ENCODE results near the gene SMNDC1. TPM values are rescaled to one million over a fixed set of nuclear protein-coding genes. Genes with fewer than 3 reads are reported as not detected.
"Not testable (repeated sequence)": the region's sequence is repeated elsewhere in the genome, so short reads cannot be mapped to it uniquely, and the experiment has no call there.

The SMNDC1 gene
- total and polyA plus RNA-seq, 5 donors from 2014 or later = 17.5 to 52.1 (median 18.1) TPM

GRCh38 chr10:110260746-110261477 is 43.8 kb downstream of the SMNDC1 start:
- no peaks in the 10 kb centered on the region for H3K9me3 ChIP-seq (ENCODE audit: control insufficient read depth in 2 of 2, low read length in 2 of 2)
- H3K27ac ChIP-seq (ENCODE audit: insufficient read depth, low read length, poor library complexity, severe bottlenecking) = no peak overlapping the region
- Mint-ChIP-seq H3K4me3 (no peak overlapping the region), H3K27ac (no peak overlapping the region), H3K27me3 (no peaks in the 10 kb centered on the region), H3K9me3 (peaks cover 0 to under 1% (median 0%) of the 10 kb centered on the region in 7 donors), H3K36me3 (peaks cover 5% of the 10 kb centered on the region), H3K4me1 (peaks cover 0 to 22% (median 12%) of the 10 kb centered on the region in 4 donors)
- no peaks in the 10 kb centered on the region for H3K27me3 ChIP-seq (ENCODE audit: control insufficient read depth, insufficient read depth, low read length)
- H3K36me3 ChIP-seq (ENCODE audit: control insufficient read depth, insufficient read depth, low read length) = no peaks in the 10 kb centered on the region
- H3K4me1 ChIP-seq (ENCODE audit: control insufficient read depth, insufficient read depth, low read length, poor library complexity, severe bottlenecking) = no peaks in the 10 kb centered on the region
- DNase-seq (no peak), ATAC-seq (ENCODE audit: low read depth in 2 of 2) (no peak)
- H3K4me3 ChIP-seq (ENCODE audit: low read depth, low read length) = no peak overlapping the region

- H3K4me1 ChIP-seq (ENCODE audit: control insufficient read depth, insufficient read depth, low read length, poor library complexity, severe bottlenecking) = no peaks in the 10 kb centered on the region
- Mint-ChIP-seq H3K4me1 (peaks cover 5 to 19% (median 13%) of the 10 kb centered on the region in 4 donors), H3K36me3 (peaks cover 19% of the 10 kb centered on the region), H3K9me3 (peaks cover 0 to 4% (median under 1%) of the 10 kb centered on the region in 7 donors), H3K27ac (no peak overlapping the region), H3K4me3 (no peak overlapping the region), H3K27me3 (no peaks in the 10 kb centered on the region)
- no peak overlapping the region for H3K27ac ChIP-seq (ENCODE audit: insufficient read depth, low read length, poor library complexity, severe bottlenecking)
- peaks cover 3% of the 10 kb centered on the region for H3K36me3 ChIP-seq (ENCODE audit: control insufficient read depth, insufficient read depth, low read length)
- no peak overlapping the region for H3K4me3 ChIP-seq (ENCODE audit: low read depth, low read length)
- no peaks in the 10 kb centered on the region for H3K9me3 ChIP-seq (ENCODE audit: control insufficient read depth in 2 of 2, low read length in 2 of 2)
- no peak for DNase-seq
- no peak for ATAC-seq (ENCODE audit: low read depth in 2 of 2)
- no peaks in the 10 kb centered on the region for H3K27me3 ChIP-seq (ENCODE audit: control insufficient read depth, insufficient read depth, low read length)
Observed at GRCh38 chr10:110259317-110259716, 45.4 kb downstream of the SMNDC1 start.

GRCh38 chr10:110258542-110258941 is 46.2 kb downstream of the SMNDC1 start:
- no peak for ATAC-seq (ENCODE audit: low read depth in 2 of 2)
- Mint-ChIP-seq H3K27me3 (no peaks in the 10 kb centered on the region), H3K36me3 (peaks cover 20% of the 10 kb centered on the region), H3K4me1 (peaks cover 8 to 19% (median 17%) of the 10 kb centered on the region in 4 donors), H3K9me3 (peaks cover 0 to 4% (median 3%) of the 10 kb centered on the region in 7 donors), H3K27ac (no peak overlapping the region), H3K4me3 (no peak overlapping the region)
- Histone ChIP-seq H3K27me3 (ENCODE audit: control insufficient read depth, insufficient read depth, low read length) (no peaks in the 10 kb centered on the region), H3K4me1 (ENCODE audit: control insufficient read depth, insufficient read depth, low read length, poor library complexity, severe bottlenecking) (no peaks in the 10 kb centered on the region), H3K4me3 (ENCODE audit: low read depth, low read length) (no peak overlapping the region), H3K9me3 (ENCODE audit: control insufficient read depth in 2 of 2, low read length in 2 of 2) (no peaks in the 10 kb centered on the region), H3K36me3 (ENCODE audit: control insufficient read depth, insufficient read depth, low read length) (peaks cover 3% of the 10 kb centered on the region), H3K27ac (ENCODE audit: insufficient read depth, low read length, poor library complexity, severe bottlenecking) (no peak overlapping the region)
- no peak for DNase-seq

- no peaks in the 10 kb centered on the region for H3K4me1 ChIP-seq (ENCODE audit: control insufficient read depth, insufficient read depth, low read length, poor library complexity, severe bottlenecking)
- H3K9me3 ChIP-seq (ENCODE audit: control insufficient read depth in 2 of 2, low read length in 2 of 2) = no peaks in the 10 kb centered on the region
- ATAC-seq (ENCODE audit: low read depth in 2 of 2) (no peak), DNase-seq (no peak)
- H3K27ac Mint-ChIP-seq = peak overlapping the region in 1 of 3 donors; percentile 20
- H3K4me1 Mint-ChIP-seq = peaks cover 19 to 32% (median 24%) of the 10 kb centered on the region in 4 donors
- peaks cover 3% of the 10 kb centered on the region for H3K36me3 ChIP-seq (ENCODE audit: control insufficient read depth, insufficient read depth, low read length)
- H3K9me3 Mint-ChIP-seq = peaks cover 0 to 4% (median 3%) of the 10 kb centered on the region in 7 donors
- H3K4me3 ChIP-seq (ENCODE audit: low read depth, low read length) = no peak overlapping the region
- no peaks in the 10 kb centered on the region for H3K27me3 ChIP-seq (ENCODE audit: control insufficient read depth, insufficient read depth, low read length)
- H3K4me3 Mint-ChIP-seq = no peak overlapping the region
- H3K36me3 Mint-ChIP-seq = peaks cover 20% of the 10 kb centered on the region
- H3K27me3 Mint-ChIP-seq = peaks cover 4% of the 10 kb centered on the region
- H3K27ac ChIP-seq (ENCODE audit: insufficient read depth, low read length, poor library complexity, severe bottlenecking) = no peak overlapping the region
Observed at GRCh38 chr10:110254467-110254866, 50.3 kb downstream of the SMNDC1 start.

GRCh38 chr10:110252151-110252550 is 52.6 kb downstream of the SMNDC1 start:
- H3K27ac ChIP-seq (ENCODE audit: insufficient read depth, low read length, poor library complexity, severe bottlenecking) = no peak overlapping the region
- no peaks in the 10 kb centered on the region for H3K9me3 ChIP-seq (ENCODE audit: control insufficient read depth in 2 of 2, low read length in 2 of 2)
- H3K4me3 Mint-ChIP-seq = no peak overlapping the region
- H3K27me3 ChIP-seq (ENCODE audit: control insufficient read depth, insufficient read depth, low read length) = no peaks in the 10 kb centered on the region
- H3K4me1 ChIP-seq (ENCODE audit: control insufficient read depth, insufficient read depth, low read length, poor library complexity, severe bottlenecking) = no peaks in the 10 kb centered on the region
- H3K27me3 Mint-ChIP-seq = peaks cover 4% of the 10 kb centered on the region
- DNase-seq (no peak), ATAC-seq (ENCODE audit: low read depth in 2 of 2) (no peak)
- H3K4me1 Mint-ChIP-seq = peaks cover 23 to 41% (median 25%) of the 10 kb centered on the region in 4 donors
- no peak overlapping the region for H3K27ac Mint-ChIP-seq
- peaks cover 3% of the 10 kb centered on the region for H3K36me3 ChIP-seq (ENCODE audit: control insufficient read depth, insufficient read depth, low read length)
- peaks cover 0 to 4% (median 3%) of the 10 kb centered on the region in 7 donors for H3K9me3 Mint-ChIP-seq
- peaks cover 23% of the 10 kb centered on the region for H3K36me3 Mint-ChIP-seq
- no peak overlapping the region for H3K4me3 ChIP-seq (ENCODE audit: low read depth, low read length)

GRCh38 chr10:110251392-110251791 is 53.3 kb downstream of the SMNDC1 start:
- H3K4me1 Mint-ChIP-seq = peaks cover 23 to 38% (median 24%) of the 10 kb centered on the region in 4 donors
- H3K9me3 ChIP-seq (ENCODE audit: control insufficient read depth in 2 of 2, low read length in 2 of 2); H3K4me3 ChIP-seq (ENCODE audit: low read depth, low read length); H3K4me3 Mint-ChIP-seq; H3K27ac ChIP-seq (ENCODE audit: insufficient read depth, low read length, poor library complexity, severe bottlenecking); H3K4me1 ChIP-seq (ENCODE audit: control insufficient read depth, insufficient read depth, low read length, poor library complexity, severe bottlenecking); DNase-seq; H3K27me3 Mint-ChIP-seq; H3K36me3 ChIP-seq (ENCODE audit: control insufficient read depth, insufficient read depth, low read length); H3K27me3 ChIP-seq (ENCODE audit: control insufficient read depth, insufficient read depth, low read length); H3K27ac Mint-ChIP-seq; ATAC-seq (ENCODE audit: low read depth in 2 of 2); H3K9me3 Mint-ChIP-seq: not testable (repeated sequence)
- H3K36me3 Mint-ChIP-seq = peaks cover 26% of the 10 kb centered on the region

GRCh38 chr10:110249489-110249888 is 55.2 kb downstream of the SMNDC1 start:
- H3K27me3 ChIP-seq (ENCODE audit: control insufficient read depth, insufficient read depth, low read length); H3K4me1 ChIP-seq (ENCODE audit: control insufficient read depth, insufficient read depth, low read length, poor library complexity, severe bottlenecking); H3K27ac ChIP-seq (ENCODE audit: insufficient read depth, low read length, poor library complexity, severe bottlenecking); ATAC-seq (ENCODE audit: low read depth in 2 of 2); H3K4me3 ChIP-seq (ENCODE audit: low read depth, low read length); H3K27ac Mint-ChIP-seq; H3K4me3 Mint-ChIP-seq; H3K9me3 ChIP-seq (ENCODE audit: control insufficient read depth in 2 of 2, low read length in 2 of 2); DNase-seq; H3K9me3 Mint-ChIP-seq; H3K27me3 Mint-ChIP-seq: not testable (repeated sequence)
- Mint-ChIP-seq H3K4me1 (peaks cover 21 to 35% (median 26%) of the 10 kb centered on the region in 4 donors), H3K36me3 (peaks cover 29% of the 10 kb centered on the region)
- H3K36me3 ChIP-seq (ENCODE audit: control insufficient read depth, insufficient read depth, low read length) = peaks cover 11% of the 10 kb centered on the region

- Mint-ChIP-seq H3K36me3 (peaks cover 26% of the 10 kb centered on the region), H3K4me1 (peaks cover 11 to 27% (median 21%) of the 10 kb centered on the region in 4 donors)
- not testable (repeated sequence) for DNase-seq; H3K27ac Mint-ChIP-seq; ATAC-seq (ENCODE audit: low read depth in 2 of 2); H3K27me3 Mint-ChIP-seq; H3K9me3 Mint-ChIP-seq; H3K4me3 ChIP-seq (ENCODE audit: low read depth, low read length); H3K27me3 ChIP-seq (ENCODE audit: control insufficient read depth, insufficient read depth, low read length); H3K27ac ChIP-seq (ENCODE audit: insufficient read depth, low read length, poor library complexity, severe bottlenecking); H3K4me1 ChIP-seq (ENCODE audit: control insufficient read depth, insufficient read depth, low read length, poor library complexity, severe bottlenecking); H3K9me3 ChIP-seq (ENCODE audit: control insufficient read depth in 2 of 2, low read length in 2 of 2); H3K4me3 Mint-ChIP-seq
- peaks cover 11% of the 10 kb centered on the region for H3K36me3 ChIP-seq (ENCODE audit: control insufficient read depth, insufficient read depth, low read length)
Observed at GRCh38 chr10:110247833-110248232, 56.9 kb downstream of the SMNDC1 start.
